Adrenal gland (tissue), 5 donors: ENCODE results near the gene TSPAN18.

Experiments used
- POLR2A ChIP-seq, 2 donors: fragments of 450-650 bp; IDR thresholded peaks; one replicate each; pipeline ENCODE4 v1.6.1; 2017; ENCODE audit warnings: antibody characterized with exemption in 2 of 2, mild to moderate bottlenecking in 2 of 2, moderate library complexity in 1 of 2
- TF ChIP-seq, protein P1 (sequence below), 6 experiments: fragments of 450-650 bp in 4 of 6; fragments of 200-600 bp in 2 of 6; sonication (generic) in 1 of 6; IDR thresholded peaks; 1 replicate in 5 of 6; 2 replicates in 1 of 6; pipeline versions ENCODE4 v1.5.1 to v1.8.0; 2016 to 2021; ENCODE audit warnings: antibody characterized with exemption in 6 of 6, mild to moderate bottlenecking in 2 of 6, moderate library complexity in 1 of 6
- donor health status: DM: no; HTN: no; CAD: no.

DNA sequence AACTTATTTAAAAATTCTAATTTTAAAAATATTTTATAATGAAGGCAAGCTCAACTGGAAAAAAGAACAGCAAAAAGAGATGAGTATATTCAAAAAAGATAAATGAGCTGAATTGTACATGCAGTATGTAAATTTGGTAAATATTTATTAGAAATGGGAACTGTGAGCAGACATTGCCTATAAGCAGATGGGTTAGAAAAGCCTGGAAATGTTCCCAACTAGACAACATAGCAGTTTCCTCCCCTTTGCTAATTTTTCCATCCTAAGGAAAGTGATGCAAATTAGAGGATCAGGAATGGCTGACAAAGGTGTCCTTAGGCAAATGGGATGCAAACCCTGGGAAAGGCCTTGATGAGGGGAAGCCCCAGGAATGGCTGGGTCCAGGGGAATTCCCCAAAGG is 186.7 kb downstream of the TSPAN18 start:
- TF ChIP-seq, protein P1, sequence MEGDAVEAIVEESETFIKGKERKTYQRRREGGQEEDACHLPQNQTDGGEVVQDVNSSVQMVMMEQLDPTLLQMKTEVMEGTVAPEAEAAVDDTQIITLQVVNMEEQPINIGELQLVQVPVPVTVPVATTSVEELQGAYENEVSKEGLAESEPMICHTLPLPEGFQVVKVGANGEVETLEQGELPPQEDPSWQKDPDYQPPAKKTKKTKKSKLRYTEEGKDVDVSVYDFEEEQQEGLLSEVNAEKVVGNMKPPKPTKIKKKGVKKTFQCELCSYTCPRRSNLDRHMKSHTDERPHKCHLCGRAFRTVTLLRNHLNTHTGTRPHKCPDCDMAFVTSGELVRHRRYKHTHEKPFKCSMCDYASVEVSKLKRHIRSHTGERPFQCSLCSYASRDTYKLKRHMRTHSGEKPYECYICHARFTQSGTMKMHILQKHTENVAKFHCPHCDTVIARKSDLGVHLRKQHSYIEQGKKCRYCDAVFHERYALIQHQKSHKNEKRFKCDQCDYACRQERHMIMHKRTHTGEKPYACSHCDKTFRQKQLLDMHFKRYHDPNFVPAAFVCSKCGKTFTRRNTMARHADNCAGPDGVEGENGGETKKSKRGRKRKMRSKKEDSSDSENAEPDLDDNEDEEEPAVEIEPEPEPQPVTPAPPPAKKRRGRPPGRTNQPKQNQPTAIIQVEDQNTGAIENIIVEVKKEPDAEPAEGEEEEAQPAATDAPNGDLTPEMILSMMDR (IDR thresholded peaks at IDR 0.05), result no peak
- no peak for TF ChIP-seq POLR2A (IDR thresholded peaks at IDR 0.05)
